ENCODE measurements around the gene CCDC18.

Gene CCDC18

DNA sequence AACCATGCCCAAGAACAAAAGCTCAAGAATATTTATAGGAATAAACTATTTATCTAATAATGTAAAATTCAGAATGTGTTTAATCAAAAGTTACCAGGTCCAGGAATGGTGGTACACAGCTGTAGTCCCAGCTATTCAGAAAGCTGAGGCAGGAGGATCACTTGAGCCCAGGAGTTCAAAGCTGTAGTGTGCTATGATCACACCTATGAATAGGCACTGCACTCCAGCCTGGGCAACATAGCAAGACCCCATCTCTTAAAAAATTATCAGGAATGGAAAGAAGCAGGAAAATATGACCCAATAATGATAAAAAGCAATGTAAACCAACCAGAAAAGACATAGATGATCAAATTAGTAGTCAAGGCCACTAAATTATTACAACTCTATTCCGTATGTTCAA lies 103.0 kb downstream of the CCDC18 start:
- H3K9ac ChIP-seq (ENCODE audit: insufficient read length) = no peak overlapping the region
- no peaks in the 10 kb centered on the region for H3K9me3 ChIP-seq (ENCODE audit: low read depth, low read length)
- no peak overlapping the region for H3K27ac ChIP-seq
- TF ChIP-seq EZH2 (IDR thresholded peaks at IDR 0.05) = no peak
- no peak for TF ChIP-seq FOXP2 (optimal IDR thresholded peaks at IDR 0.05; ENCODE audit: control extremely low read depth, extremely low read length, insufficient read depth)
- TF ChIP-seq POLR2AphosphoS5 (IDR thresholded peaks at IDR 0.05; ENCODE audit: borderline replicate concordance, low read depth, low read length) = no peak
- H3K4me3 ChIP-seq = no peak overlapping the region
- DNase-seq (ENCODE audit: low read depth, low spot score) = no peak
- H3K36me3 ChIP-seq (ENCODE audit: insufficient read depth, low read length) = no peaks in the 10 kb centered on the region

DNA sequence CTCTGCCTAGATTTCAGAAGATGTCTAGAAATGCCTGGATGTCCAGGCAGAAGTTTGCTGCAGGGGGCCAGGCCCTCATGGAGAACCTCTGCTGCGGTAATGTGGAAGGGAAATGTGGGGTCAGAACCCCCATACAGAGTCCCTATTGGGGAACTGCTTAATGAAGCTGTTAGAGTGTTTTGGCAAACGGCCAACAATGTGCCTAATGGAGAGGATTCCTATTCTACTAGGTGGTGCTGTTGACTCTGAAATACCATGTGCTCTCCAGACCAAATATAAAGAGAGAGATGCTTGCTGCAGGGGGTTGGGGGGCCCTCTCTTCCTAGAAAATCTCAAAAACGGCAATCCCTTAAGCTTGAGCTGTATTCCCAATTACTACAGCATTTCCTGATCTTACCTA lies 108.0 kb downstream of the CCDC18 start:
- Histone ChIP-seq H3K9me3 (ENCODE audit: low read depth, low read length) (no peaks in the 10 kb centered on the region), H3K4me3 (no peak overlapping the region), H3K9ac (ENCODE audit: insufficient read length) (no peak overlapping the region), H3K36me3 (ENCODE audit: insufficient read depth, low read length) (peaks cover 4% of the 10 kb centered on the region; the same call in 1 of the 2 replicates), H3K27ac (no peak overlapping the region)
- no peak for DNase-seq (ENCODE audit: low read depth, low spot score)
- no peak for TF ChIP-seq FOXP2 (optimal IDR thresholded peaks at IDR 0.05; ENCODE audit: control extremely low read depth, extremely low read length, insufficient read depth)
- TF ChIP-seq POLR2AphosphoS5 (IDR thresholded peaks at IDR 0.05; ENCODE audit: borderline replicate concordance, low read depth, low read length) = no peak
- no peak for TF ChIP-seq EZH2 (IDR thresholded peaks at IDR 0.05)

- Histone ChIP-seq H3K9me3 (ENCODE audit: low read depth, low read length) (no peaks in the 10 kb centered on the region), H3K36me3 (ENCODE audit: insufficient read depth, low read length) (no peaks in the 10 kb centered on the region), H3K27ac (no peak overlapping the region), H3K9ac (ENCODE audit: insufficient read length) (no peak overlapping the region), H3K4me3 (no peak overlapping the region)
- TF ChIP-seq FOXP2 (optimal IDR thresholded peaks at IDR 0.05; ENCODE audit: control extremely low read depth, extremely low read length, insufficient read depth) = no peak
- TF ChIP-seq EZH2 (IDR thresholded peaks at IDR 0.05) = no peak
- TF ChIP-seq POLR2AphosphoS5 (IDR thresholded peaks at IDR 0.05; ENCODE audit: borderline replicate concordance, low read depth, low read length) = no peak
- no peak for DNase-seq (ENCODE audit: low read depth, low spot score)
These were observed 116.1 kb downstream of the CCDC18 start for GRCh38 chr1:93296555-93297154.

DNA sequence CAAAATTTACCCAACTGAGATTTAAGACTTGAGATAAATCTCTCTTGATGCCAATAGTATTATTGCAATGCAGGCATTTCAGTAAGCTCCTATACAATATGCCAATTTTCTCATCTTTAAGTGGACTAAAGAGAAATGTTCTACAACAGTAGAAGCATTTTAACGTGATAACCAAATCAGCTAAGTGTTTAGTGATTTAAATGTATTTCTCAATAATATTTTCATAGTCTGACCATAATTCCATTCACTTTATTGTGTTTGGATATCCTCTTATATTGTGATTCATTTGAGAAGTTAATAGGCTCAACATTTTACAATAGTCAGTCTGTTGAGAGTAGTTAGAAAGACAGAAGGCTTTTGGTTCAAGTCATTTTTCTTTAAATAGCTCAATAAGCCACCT lies 120.6 kb downstream of the CCDC18 start:
- H3K9me3 ChIP-seq (ENCODE audit: low read depth, low read length) = no peaks in the 10 kb centered on the region
- no peak overlapping the region for H3K9ac ChIP-seq (ENCODE audit: insufficient read length)
- DNase-seq (ENCODE audit: low read depth, low spot score) = no peak
- TF ChIP-seq EZH2 (IDR thresholded peaks at IDR 0.05) (no peak), FOXP2 (optimal IDR thresholded peaks at IDR 0.05; ENCODE audit: control extremely low read depth, extremely low read length, insufficient read depth) (no peak), POLR2AphosphoS5 (IDR thresholded peaks at IDR 0.05; ENCODE audit: borderline replicate concordance, low read depth, low read length) (no peak)
- no peaks in the 10 kb centered on the region for H3K36me3 ChIP-seq (ENCODE audit: insufficient read depth, low read length)
- H3K27ac ChIP-seq = no peak overlapping the region
- H3K4me3 ChIP-seq = no peak overlapping the region

DNA sequence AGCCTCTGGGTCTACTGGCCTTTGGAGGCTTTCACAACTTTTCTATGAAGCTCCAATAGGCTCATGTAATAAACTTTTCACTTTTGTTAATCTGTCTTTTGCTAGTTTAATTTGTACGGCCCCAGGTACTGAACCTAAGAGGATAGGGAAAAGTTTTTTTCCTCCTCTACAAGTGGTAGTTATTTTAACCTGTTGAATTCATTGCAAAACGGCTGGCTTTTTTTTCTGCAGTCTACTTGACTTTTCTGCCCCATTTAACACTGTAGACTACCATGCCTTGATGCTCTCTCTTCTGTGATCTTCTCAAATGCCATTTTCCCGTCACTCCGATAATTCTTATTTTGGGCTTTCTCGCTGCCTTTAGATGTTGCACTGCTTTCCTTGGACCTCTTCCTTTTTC lies 121.6 kb downstream of the CCDC18 start:
- no peak overlapping the region for H3K27ac ChIP-seq
- TF ChIP-seq FOXP2 (optimal IDR thresholded peaks at IDR 0.05; ENCODE audit: control extremely low read depth, extremely low read length, insufficient read depth) = no peak
- TF ChIP-seq POLR2AphosphoS5 (IDR thresholded peaks at IDR 0.05; ENCODE audit: borderline replicate concordance, low read depth, low read length) = no peak
- no peak for TF ChIP-seq EZH2 (IDR thresholded peaks at IDR 0.05)
- no peaks in the 10 kb centered on the region for H3K9me3 ChIP-seq (ENCODE audit: low read depth, low read length)
- no peaks in the 10 kb centered on the region for H3K36me3 ChIP-seq (ENCODE audit: insufficient read depth, low read length)
- H3K4me3 ChIP-seq = no peak overlapping the region
- H3K9ac ChIP-seq (ENCODE audit: insufficient read length) = no peak overlapping the region
- DNase-seq (ENCODE audit: low read depth, low spot score) = no peak

DNA sequence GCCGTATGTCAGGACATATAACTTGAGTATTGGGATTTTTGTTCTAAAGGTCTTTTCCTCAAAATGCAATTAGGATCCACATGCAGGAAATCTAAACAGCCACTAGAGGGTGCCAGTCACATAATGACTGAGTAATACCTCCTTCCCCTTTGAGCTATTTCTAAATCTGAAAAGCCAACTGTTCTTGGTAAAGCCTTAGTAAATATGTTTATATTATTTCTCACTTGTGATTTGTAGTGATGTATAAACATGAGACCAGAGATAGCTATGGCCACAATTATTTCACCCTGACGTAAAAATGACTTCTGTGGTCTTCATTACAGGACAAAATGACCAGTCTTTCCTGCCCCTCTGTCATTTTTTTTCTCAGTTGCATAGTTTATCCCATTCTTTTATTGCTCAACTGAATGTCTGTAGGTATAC lies 124.2 kb downstream of the CCDC18 start:
- TF ChIP-seq FOXP2 (optimal IDR thresholded peaks at IDR 0.05; ENCODE audit: control extremely low read depth, extremely low read length, insufficient read depth) = no peak
- TF ChIP-seq POLR2AphosphoS5 (IDR thresholded peaks at IDR 0.05; ENCODE audit: borderline replicate concordance, low read depth, low read length) = no peak
- no peak for TF ChIP-seq EZH2 (IDR thresholded peaks at IDR 0.05)
- Histone ChIP-seq H3K9me3 (ENCODE audit: low read depth, low read length) (no peaks in the 10 kb centered on the region), H3K4me3 (no peak overlapping the region), H3K9ac (ENCODE audit: insufficient read length) (no peak overlapping the region), H3K27ac (no peak overlapping the region), H3K36me3 (ENCODE audit: insufficient read depth, low read length) (no peaks in the 10 kb centered on the region)
- DNase-seq (ENCODE audit: low read depth, low spot score) = peak; percentile 47

- TF ChIP-seq FOXP2 (optimal IDR thresholded peaks at IDR 0.05; ENCODE audit: control extremely low read depth, extremely low read length, insufficient read depth) (no peak), EZH2 (IDR thresholded peaks at IDR 0.05) (no peak), POLR2AphosphoS5 (IDR thresholded peaks at IDR 0.05; ENCODE audit: borderline replicate concordance, low read depth, low read length) (no peak)
- H3K4me3 ChIP-seq = no peak overlapping the region
- no peak overlapping the region for H3K27ac ChIP-seq
- H3K9me3 ChIP-seq (ENCODE audit: low read depth, low read length) = no peaks in the 10 kb centered on the region
- no peak for DNase-seq (ENCODE audit: low read depth, low spot score)
- H3K9ac ChIP-seq (ENCODE audit: insufficient read length) = no peak overlapping the region
- peaks cover 3% of the 10 kb centered on the region; the same call in 1 of the 2 replicates for H3K36me3 ChIP-seq (ENCODE audit: insufficient read depth, low read length)
These were observed 126.4 kb downstream of the CCDC18 start for GRCh38 chr1:93306920-93307319.

DNA sequence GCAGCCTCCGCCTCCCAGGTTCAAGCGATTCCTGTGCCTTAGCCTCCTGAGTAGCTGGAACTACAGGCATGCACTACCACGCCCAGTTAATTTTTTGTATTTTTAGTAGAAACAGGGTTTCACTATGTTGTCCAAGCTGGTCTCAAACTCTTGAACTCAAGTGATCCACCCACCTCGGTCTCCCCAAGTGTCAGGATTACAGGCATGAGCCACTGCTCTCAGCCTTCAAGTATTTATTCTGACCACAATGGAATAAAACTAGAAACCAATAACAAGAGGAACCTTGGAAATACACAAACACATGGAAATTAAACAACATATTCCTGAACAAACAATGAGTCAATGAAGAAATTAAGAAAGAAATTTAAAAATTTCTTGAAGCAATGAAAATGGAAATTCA lies 132.5 kb downstream of the CCDC18 start:
- H3K36me3 ChIP-seq (ENCODE audit: insufficient read depth, low read length) = peaks cover 3% of the 10 kb centered on the region; the same call in 1 of the 2 replicates
- DNase-seq (ENCODE audit: low read depth, low spot score) = no peak
- no peak overlapping the region for H3K9ac ChIP-seq (ENCODE audit: insufficient read length)
- H3K27ac ChIP-seq = no peak overlapping the region
- H3K9me3 ChIP-seq (ENCODE audit: low read depth, low read length) = no peaks in the 10 kb centered on the region
- H3K4me3 ChIP-seq = no peak overlapping the region
- TF ChIP-seq EZH2 (IDR thresholded peaks at IDR 0.05) = no peak
- TF ChIP-seq POLR2AphosphoS5 (IDR thresholded peaks at IDR 0.05; ENCODE audit: borderline replicate concordance, low read depth, low read length) = no peak
- TF ChIP-seq FOXP2 (optimal IDR thresholded peaks at IDR 0.05; ENCODE audit: control extremely low read depth, extremely low read length, insufficient read depth) = no peak

- no peak for DNase-seq (ENCODE audit: low read depth, low spot score)
- Histone ChIP-seq H3K9ac (ENCODE audit: insufficient read length) (no peak overlapping the region), H3K9me3 (ENCODE audit: low read depth, low read length) (no peaks in the 10 kb centered on the region), H3K27ac (no peak overlapping the region), H3K36me3 (ENCODE audit: insufficient read depth, low read length) (no peaks in the 10 kb centered on the region), H3K4me3 (no peak overlapping the region)
- TF ChIP-seq EZH2 (IDR thresholded peaks at IDR 0.05) (no peak), FOXP2 (optimal IDR thresholded peaks at IDR 0.05; ENCODE audit: control extremely low read depth, extremely low read length, insufficient read depth) (no peak), POLR2AphosphoS5 (IDR thresholded peaks at IDR 0.05; ENCODE audit: borderline replicate concordance, low read depth, low read length) (no peak)
These were observed 136.7 kb downstream of the CCDC18 start for GRCh38 chr1:93317207-93317606.

Measured in SK-N-MC (cell line).